ENCODE data around the gene STK11. TPM values are rescaled to one million over a fixed set of nuclear protein-coding genes. Genes with fewer than 3 reads are reported as not detected.
A peak's percentile ranks its signal among the peaks of the same experiment; 100 is the strongest.

The STK11 gene
- total and polyA plus RNA-seq, 9 donors = 36.9 to 71.2 (median 54.2) TPM

GRCh38 chr19:1211494-1212234, 6.1 kb downstream of the STK11 start:
- no peak overlapping the region for H3K27ac ChIP-seq
- intact Hi-C loops (cut with DNase I) = no loop called here
- TF ChIP-seq CTCF (IDR thresholded peaks at IDR 0.05) (no peak), EP300 (IDR thresholded peaks at IDR 0.05) (no peak), POLR2A (IDR thresholded peaks at IDR 0.05) (no peak)
- no peaks in the 10 kb centered on the region for H3K36me3 ChIP-seq
- H3K27me3 ChIP-seq = no peaks in the 10 kb centered on the region
- peaks cover 29% of the 10 kb centered on the region for H3K4me1 ChIP-seq (ENCODE audit: insufficient read depth)
- DNase-seq = peak in 3 of 5 donors; percentile 53 to 55 (median 55)
- no peaks in the 10 kb centered on the region for H3K9me3 ChIP-seq
- no peak overlapping the region for H3K4me3 ChIP-seq
- 81 to 83% (median 82%) methylated on average over 33 of the region's 33 CpGs for WGBS, 3 donors

GRCh38 chr19:1213391-1214286, 8.1 kb downstream of the STK11 start:
- 76 to 80% (median 77%) methylated on average over 39 of the region's 39 CpGs for WGBS, 3 donors
- no peaks in the 10 kb centered on the region for H3K36me3 ChIP-seq
- peak in 3 of 5 donors; percentile 42 to 49 (median 44) for DNase-seq
- no peaks in the 10 kb centered on the region for H3K27me3 ChIP-seq
- peak overlapping the region in 1 of 2 donors; percentile 36 for H3K27ac ChIP-seq
- intact Hi-C loops (cut with DNase I) = no loop called here
- TF ChIP-seq POLR2A (IDR thresholded peaks at IDR 0.05) (no peak), CTCF (IDR thresholded peaks at IDR 0.05) (no peak), EP300 (IDR thresholded peaks at IDR 0.05) (no peak)
- H3K4me1 ChIP-seq (ENCODE audit: insufficient read depth) = peaks cover 22% of the 10 kb centered on the region
- H3K4me3 ChIP-seq = no peak overlapping the region
- no peaks in the 10 kb centered on the region for H3K9me3 ChIP-seq

- 67 to 75% (median 73%) methylated on average over 19 to 21 of the region's 21 CpGs for WGBS, 3 donors
- H3K4me1 ChIP-seq (ENCODE audit: insufficient read depth) = peaks cover 17% of the 10 kb centered on the region
- no peak overlapping the region for H3K4me3 ChIP-seq
These were observed 8.8 kb downstream of the STK11 start for GRCh38 chr19:1214299-1214861.

More at GRCh38 chr19:1214299-1214861, 8.8 kb downstream of the STK11 start:
- Histone ChIP-seq H3K27ac (peak overlapping the region in 1 of 2 donors; percentile 36), H3K9me3 (no peaks in the 10 kb centered on the region), H3K27me3 (no peaks in the 10 kb centered on the region), H3K36me3 (no peaks in the 10 kb centered on the region)
- intact Hi-C loops (cut with DNase I) = no loop called here
- TF ChIP-seq EP300 (IDR thresholded peaks at IDR 0.05) (no peak), CTCF (IDR thresholded peaks at IDR 0.05) (no peak), POLR2A (IDR thresholded peaks at IDR 0.05) (no peak)
- no peak for DNase-seq
